GM04504 (cell line): ENCODE data around the gene FBXW7.

ENCODE experiments used
- DNase-seq: peaks from one replicate; pipeline ENCODE4 v3.0.0-alpha.2; 2012; ENCODE audit warnings: low read depth

FBXW7 gene

GRCh38 chr4:152471251-152471792, 64.6 kb downstream of the FBXW7 start:
- DNase-seq = no peak

- no peak for DNase-seq
These were observed 67.5 kb downstream of the FBXW7 start for GRCh38 chr4:152468408-152468807.

GRCh38 chr4:152467101-152467500, 68.8 kb downstream of the FBXW7 start:
- no peak for DNase-seq

GRCh38 chr4:152464030-152464823, 71.7 kb downstream of the FBXW7 start:
- DNase-seq = no peak

GRCh38 chr4:152463562-152463961, 72.3 kb downstream of the FBXW7 start:
- no peak for DNase-seq

- no peak for DNase-seq
These were observed 73.2 kb downstream of the FBXW7 start for GRCh38 chr4:152462695-152463094.

GRCh38 chr4:152462047-152462446, 73.8 kb downstream of the FBXW7 start:
- DNase-seq = no peak

- DNase-seq = peak; percentile 47
These were observed 75.4 kb downstream of the FBXW7 start for GRCh38 chr4:152460488-152460887.

- DNase-seq = no peak
These were observed 76.6 kb downstream of the FBXW7 start for GRCh38 chr4:152459326-152459725.

- DNase-seq = no peak
These were observed 77.0 kb downstream of the FBXW7 start for GRCh38 chr4:152458801-152459302.

GRCh38 chr4:152456609-152457008, 79.3 kb downstream of the FBXW7 start:
- no peak for DNase-seq

GRCh38 chr4:152455311-152455710, 80.6 kb downstream of the FBXW7 start:
- DNase-seq = no peak

GRCh38 chr4:152454398-152455011, 81.4 kb downstream of the FBXW7 start:
- no peak for DNase-seq

GRCh38 chr4:152451496-152451895, 84.4 kb downstream of the FBXW7 start:
- no peak for DNase-seq

- no peak for DNase-seq
These were observed 87.0 kb downstream of the FBXW7 start for GRCh38 chr4:152448854-152449253.

- DNase-seq = no peak
These were observed 87.7 kb downstream of the FBXW7 start for GRCh38 chr4:152448038-152448707.

- DNase-seq = no peak
These were observed 92.0 kb downstream of the FBXW7 start for GRCh38 chr4:152443859-152444258.

- DNase-seq = no peak
These were observed 98.3 kb downstream of the FBXW7 start for GRCh38 chr4:152437561-152437960.

GRCh38 chr4:152436384-152436783, 99.5 kb downstream of the FBXW7 start:
- DNase-seq = no peak

GRCh38 chr4:152434011-152434410, 101.9 kb downstream of the FBXW7 start:
- no peak for DNase-seq

GRCh38 chr4:152431784-152432183, 104.1 kb downstream of the FBXW7 start:
- DNase-seq = no peak

GRCh38 chr4:152431291-152431690, 104.6 kb downstream of the FBXW7 start:
- no peak for DNase-seq

GRCh38 chr4:152430507-152430906, 105.4 kb downstream of the FBXW7 start:
- no peak for DNase-seq
